ENCODE measurements around the gene APBB2. TPM values are rescaled to one million over a fixed set of nuclear protein-coding genes. Genes with fewer than 3 reads are reported as not detected.

APBB2 gene
- total and polyA plus RNA-seq, 12 donors: 5.2 to 35.4 (median 26.3) TPM

DNA sequence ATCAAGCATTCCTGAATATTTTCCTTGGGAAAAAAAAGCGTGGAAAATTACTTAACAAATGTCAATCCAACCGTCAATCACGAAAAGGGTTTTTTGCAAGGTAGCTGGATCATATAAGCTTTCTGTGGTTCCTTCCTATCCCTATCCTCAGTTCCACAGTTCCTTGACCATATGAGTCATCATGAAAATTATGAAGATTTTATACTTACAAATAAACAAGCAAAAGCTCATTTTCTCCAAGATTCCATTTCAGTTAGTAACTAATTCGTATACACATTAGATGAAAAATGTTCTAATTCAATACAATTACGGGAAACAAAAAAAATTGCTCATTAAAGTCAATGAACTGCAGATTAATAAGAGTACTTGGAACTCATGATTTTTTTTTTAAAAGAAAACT is 235.8 kb downstream of the APBB2 start:
- H3K4me3 ChIP-seq: no peak overlapping the region
- intact Hi-C loops (cut with DNase I): loop anchor here in 8 of 10 donors (2.0 to 5.0 kb wide), 4 partner anchors 41 to 236 kb away; partner anchors contain the start of gene APBB2 (in 3 of the 8)
- H3K27ac ChIP-seq: no peak overlapping the region
- ATAC-seq: no peak
- DNase-seq: no peak
- WGBS, 2 donors: 96 to 97% methylated on average over 5 of the region's 5 CpGs
- TF ChIP-seq, protein P1, sequence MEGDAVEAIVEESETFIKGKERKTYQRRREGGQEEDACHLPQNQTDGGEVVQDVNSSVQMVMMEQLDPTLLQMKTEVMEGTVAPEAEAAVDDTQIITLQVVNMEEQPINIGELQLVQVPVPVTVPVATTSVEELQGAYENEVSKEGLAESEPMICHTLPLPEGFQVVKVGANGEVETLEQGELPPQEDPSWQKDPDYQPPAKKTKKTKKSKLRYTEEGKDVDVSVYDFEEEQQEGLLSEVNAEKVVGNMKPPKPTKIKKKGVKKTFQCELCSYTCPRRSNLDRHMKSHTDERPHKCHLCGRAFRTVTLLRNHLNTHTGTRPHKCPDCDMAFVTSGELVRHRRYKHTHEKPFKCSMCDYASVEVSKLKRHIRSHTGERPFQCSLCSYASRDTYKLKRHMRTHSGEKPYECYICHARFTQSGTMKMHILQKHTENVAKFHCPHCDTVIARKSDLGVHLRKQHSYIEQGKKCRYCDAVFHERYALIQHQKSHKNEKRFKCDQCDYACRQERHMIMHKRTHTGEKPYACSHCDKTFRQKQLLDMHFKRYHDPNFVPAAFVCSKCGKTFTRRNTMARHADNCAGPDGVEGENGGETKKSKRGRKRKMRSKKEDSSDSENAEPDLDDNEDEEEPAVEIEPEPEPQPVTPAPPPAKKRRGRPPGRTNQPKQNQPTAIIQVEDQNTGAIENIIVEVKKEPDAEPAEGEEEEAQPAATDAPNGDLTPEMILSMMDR (IDR thresholded peaks at IDR 0.05): no peak
- H3K27me3 ChIP-seq: no peaks in the 10 kb centered on the region
- H3K9me3 ChIP-seq: peaks cover 0 to 7% (median 0%) of the 10 kb centered on the region in 11 donors
- H3K4me1 ChIP-seq: peaks cover 0 to 9% (median 0%) of the 10 kb centered on the region in 9 donors
- H3K36me3 ChIP-seq: no peaks in the 10 kb centered on the region

DNA sequence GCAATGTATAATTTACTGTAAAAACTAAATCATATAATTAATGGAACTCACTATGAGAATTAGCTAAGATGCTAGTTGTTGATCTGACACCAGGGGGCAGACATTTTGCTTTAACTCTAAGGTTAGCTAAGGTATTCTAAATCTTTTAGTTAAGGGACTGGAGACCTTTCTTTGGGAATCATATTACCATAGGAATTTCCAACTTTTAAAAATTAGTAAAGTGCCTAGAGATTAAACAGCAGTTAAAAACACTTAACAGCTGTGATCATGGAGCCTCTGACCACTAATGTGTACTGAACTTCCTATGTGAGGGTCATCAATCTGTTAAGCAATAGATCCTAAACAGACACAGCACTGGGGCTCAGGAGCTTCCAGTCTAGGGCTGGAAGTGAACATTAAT is 238.0 kb downstream of the APBB2 start:
- TF ChIP-seq, protein P1 (IDR thresholded peaks at IDR 0.05): peak; percentile 63 to 89 (median 78)
- peak in 1 of 2 donors; percentile 59 for DNase-seq
- no peaks in the 10 kb centered on the region for H3K27me3 ChIP-seq
- H3K27ac ChIP-seq: peak overlapping the region in 1 of 10 donors; percentile 15
- H3K4me3 ChIP-seq: no peak overlapping the region
- peaks cover 0 to 7% (median 0%) of the 10 kb centered on the region in 11 donors for H3K9me3 ChIP-seq
- ATAC-seq: peak in 4 of 8 donors; percentile 31 to 71 (median 64)
- peaks cover 0 to 9% (median 0%) of the 10 kb centered on the region in 9 donors for H3K4me1 ChIP-seq
- intact Hi-C loops (cut with DNase I): loop anchor here in 9 of 10 donors (1.0 to 5.0 kb wide), 5 partner anchors 39 to 238 kb away; partner anchors contain the start of gene APBB2 (in 7 of the 9)
- H3K36me3 ChIP-seq: no peaks in the 10 kb centered on the region

DNA sequence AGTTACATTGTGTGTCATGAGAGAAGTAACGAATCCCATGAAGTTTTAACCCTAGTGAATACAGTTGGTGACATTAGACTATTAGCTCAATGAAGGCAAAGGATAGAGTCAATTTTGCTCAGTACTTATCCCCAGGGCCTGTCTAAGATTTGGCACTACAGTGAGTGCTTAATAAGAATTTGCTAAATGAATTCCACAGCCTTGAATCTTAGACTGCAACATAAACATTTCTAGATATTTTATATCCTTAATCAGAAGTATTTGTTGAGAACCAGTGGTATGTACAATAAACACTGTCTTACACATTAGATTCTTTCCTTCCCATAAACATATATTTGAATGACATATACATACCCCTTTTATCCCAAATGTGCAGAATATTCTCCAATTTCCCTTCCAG is 241.6 kb downstream of the APBB2 start:
- no peak overlapping the region for H3K4me3 ChIP-seq
- H3K9me3 ChIP-seq: no peaks in the 10 kb centered on the region
- ATAC-seq (no peak), DNase-seq (no peak)
- peaks cover 0 to 3% (median 0%) of the 10 kb centered on the region in 9 donors for H3K36me3 ChIP-seq
- peaks cover 0 to 14% (median 2%) of the 10 kb centered on the region in 9 donors for H3K4me1 ChIP-seq
- no peaks in the 10 kb centered on the region for H3K27me3 ChIP-seq
- no peak overlapping the region for H3K27ac ChIP-seq
- TF ChIP-seq, protein P1 (IDR thresholded peaks at IDR 0.05): no peak
- intact Hi-C loops (cut with DNase I): loop anchor here in 1 of 10 donors (5.0 kb wide), 1 partner anchor 35 kb away; no protein-coding TSS in a partner anchor
- WGBS, 2 donors: 93 to 98% methylated on average over 1 of the region's 1 CpG

DNA sequence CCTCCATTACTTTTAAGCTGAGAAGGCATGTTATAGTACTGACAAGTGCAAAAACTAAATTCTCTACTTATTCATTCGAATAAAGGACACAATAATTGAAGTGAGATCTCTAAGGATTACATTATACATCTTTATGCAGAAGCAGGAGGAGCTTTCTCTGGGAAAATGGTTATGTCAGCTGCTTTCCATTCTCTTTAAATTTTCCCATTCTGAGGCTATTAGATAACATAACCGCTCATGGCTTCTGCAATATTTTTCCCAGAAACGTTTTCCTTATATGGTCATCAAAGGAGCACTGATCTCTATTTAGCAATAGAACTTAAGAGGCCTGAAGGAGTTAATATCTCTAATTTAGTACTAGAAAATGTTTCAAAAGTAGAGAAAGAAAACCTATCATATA is 243.0 kb downstream of the APBB2 start:
- DNase-seq: no peak
- Histone ChIP-seq H3K27ac (no peak overlapping the region), H3K36me3 (peaks cover 0 to 5% (median 0%) of the 10 kb centered on the region in 9 donors), H3K4me3 (no peak overlapping the region), H3K27me3 (no peaks in the 10 kb centered on the region), H3K9me3 (peaks cover 0 to 4% (median 0%) of the 10 kb centered on the region in 11 donors), H3K4me1 (peaks cover 0 to 15% (median under 1%) of the 10 kb centered on the region in 9 donors)
- TF ChIP-seq, protein P1 (IDR thresholded peaks at IDR 0.05): no peak
- WGBS, 2 donors: 77% methylated on average over 3 of the region's 3 CpGs
- intact Hi-C loops (cut with DNase I): loop anchor here in 1 of 10 donors (5.0 kb wide), 1 partner anchor 34 kb away; no protein-coding TSS in a partner anchor
- no peak for ATAC-seq

Data from heart right ventricle (tissue), 16 donors.